CD4-positive, alpha-beta T cell treated with Interleukin-6 for 4 hours (primary cell): ENCODE data around the gene SPTLC3.

ENCODE experiments used
- DNase-seq: peaks from one replicate; pipeline ENCODE4 v3.0.0-alpha.2; 2020; ENCODE audit warnings: mixed read lengths

SPTLC3 gene

GRCh38 chr20:13101706-13102105 lies 92.9 kb downstream of the SPTLC3 start:
- no peak for DNase-seq

GRCh38 chr20:13102237-13102636 lies 93.5 kb downstream of the SPTLC3 start:
- no peak for DNase-seq

DNA sequence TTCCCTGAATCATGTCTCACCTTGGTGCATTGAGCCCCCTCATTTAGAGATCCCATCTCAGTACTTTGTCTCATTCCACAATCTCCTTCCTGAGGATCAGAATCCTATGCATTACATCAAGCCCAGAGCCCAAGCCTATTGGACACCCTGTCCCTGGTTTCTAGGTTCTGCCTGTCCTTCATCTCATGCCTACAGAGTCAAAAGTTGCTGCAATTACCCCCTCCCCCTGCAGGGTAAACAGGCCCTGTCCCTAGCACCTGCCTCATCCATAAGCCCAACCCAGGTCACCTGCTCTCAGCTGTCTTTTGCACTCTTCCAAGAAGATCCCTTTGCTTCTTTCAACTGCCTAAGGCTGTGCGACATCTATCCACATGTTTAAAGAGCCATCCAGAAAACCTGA lies 93.9 kb downstream of the SPTLC3 start:
- DNase-seq: no peak

DNA sequence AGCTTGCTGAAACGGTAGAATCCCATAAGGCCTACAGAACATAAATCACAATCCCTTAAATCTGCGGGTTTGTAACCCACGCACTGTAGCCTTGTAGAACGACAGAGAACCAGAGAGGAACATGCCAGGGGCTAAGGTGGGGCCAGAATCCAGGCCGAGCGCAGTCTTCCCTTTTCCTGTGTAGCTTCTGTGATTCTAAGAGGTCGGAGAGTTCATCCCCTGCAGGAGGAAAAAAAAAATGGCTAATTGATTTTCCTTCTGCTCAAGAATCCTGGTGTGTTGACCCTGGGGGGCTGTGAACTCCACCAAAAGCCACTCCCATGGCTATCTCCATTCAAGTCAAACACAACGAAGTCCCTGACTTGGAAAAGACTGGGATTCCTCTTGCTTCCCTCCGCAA lies 96.3 kb downstream of the SPTLC3 start:
- no peak for DNase-seq

GRCh38 chr20:13105864-13106457 lies 97.2 kb downstream of the SPTLC3 start:
- no peak for DNase-seq

DNA sequence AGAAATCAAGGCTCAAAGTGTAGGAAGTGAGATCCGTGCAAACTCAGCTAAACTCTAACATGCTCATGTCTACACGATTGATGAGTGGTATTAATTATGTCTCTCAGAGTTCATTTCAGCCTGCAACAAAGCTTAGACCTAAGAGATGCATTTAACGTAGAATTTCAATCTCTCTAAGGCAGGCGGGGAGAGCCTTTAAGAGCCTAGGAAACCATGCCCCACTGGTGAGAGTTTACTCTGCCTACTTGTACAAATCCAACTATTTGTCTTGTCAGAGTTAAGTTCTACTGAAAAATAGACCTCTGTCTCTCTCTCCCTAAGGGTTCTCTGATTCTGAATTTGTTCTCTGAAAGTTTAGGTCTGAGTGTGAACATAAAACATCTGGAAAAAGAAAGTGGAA lies 100.9 kb downstream of the SPTLC3 start:
- no peak for DNase-seq

- DNase-seq: no peak
Measured at GRCh38 chr20:13110796-13111195, 102.0 kb downstream of the SPTLC3 start.

- DNase-seq: no peak
Measured at GRCh38 chr20:13111249-13111911, 102.6 kb downstream of the SPTLC3 start.

DNA sequence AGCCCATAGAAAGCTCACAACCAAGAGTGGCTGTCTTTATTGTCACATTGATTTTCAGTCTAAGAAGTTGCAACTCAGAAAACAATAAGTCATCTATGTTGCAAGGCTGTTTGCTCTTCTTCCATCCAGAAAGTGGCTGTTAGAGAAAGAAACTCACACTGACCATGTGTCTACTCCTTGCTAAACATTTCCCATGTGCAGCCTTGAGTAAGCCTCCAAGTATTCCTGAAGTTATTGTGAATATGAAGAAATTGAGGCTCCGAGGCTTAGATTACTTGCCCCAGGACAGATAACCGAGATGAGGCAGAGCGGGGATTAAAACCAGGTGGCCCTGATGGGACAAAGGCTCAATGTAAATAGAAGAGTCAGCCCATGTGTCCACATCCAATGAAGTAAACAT lies 105.0 kb downstream of the SPTLC3 start:
- no peak for DNase-seq

DNA sequence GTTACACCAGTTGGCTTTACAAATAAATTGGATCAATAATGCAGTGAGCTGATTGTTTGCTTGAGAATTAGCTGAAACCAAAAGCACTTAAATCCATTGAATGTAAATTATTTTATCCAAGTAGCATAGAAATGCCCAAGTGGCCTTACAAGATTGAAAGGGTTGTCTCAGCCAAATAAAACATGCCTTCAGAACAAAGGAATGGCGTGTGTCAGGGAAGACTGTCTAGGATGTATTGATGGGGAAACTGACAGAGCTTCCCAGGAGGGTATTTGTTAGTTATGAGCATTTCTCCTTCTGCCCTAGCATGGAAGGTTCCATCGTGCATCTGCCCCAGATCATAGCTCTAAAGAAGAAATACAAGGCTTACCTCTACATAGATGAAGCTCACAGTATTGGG lies 108.4 kb downstream of the SPTLC3 start:
- DNase-seq: no peak

DNA sequence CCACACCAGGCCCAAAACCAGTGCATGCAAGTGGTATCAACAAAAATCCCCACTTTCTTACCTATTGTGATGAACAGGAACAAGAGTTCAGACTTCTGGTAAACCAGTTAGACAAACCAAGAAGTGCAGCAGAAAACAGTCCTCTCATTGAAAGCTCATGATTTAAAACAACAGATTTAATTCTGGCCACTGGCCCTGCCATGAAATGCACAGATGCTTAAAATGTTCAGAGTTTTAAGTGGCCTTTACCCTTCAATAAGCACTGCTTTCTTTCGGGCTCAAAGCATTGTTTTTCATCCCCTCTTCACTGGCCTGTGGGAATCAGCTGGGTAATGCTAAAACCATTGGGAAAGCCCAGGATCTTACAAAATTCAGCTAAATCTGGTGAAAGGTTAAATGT lies 109.9 kb downstream of the SPTLC3 start:
- no peak for DNase-seq

DNA sequence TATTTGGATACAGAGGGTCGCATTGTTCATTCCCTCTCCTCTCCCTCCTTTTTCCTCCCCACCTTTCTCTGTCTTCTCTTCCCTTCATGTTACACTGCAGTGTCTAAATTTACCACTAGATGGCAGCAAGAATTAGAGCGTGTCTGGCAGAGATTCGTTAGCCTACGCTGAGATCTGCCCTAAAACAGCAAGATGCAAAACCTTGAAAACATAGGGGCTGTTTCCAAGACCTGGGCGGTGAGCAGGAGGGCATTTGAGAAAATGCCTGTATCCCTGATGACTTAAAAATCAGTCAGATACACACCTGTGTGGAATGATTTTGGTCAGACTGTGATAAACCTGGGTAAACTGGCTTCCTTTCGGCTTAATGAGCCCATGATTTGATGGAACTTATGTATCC lies 110.8 kb downstream of the SPTLC3 start:
- DNase-seq: peak; percentile 19

- no peak for DNase-seq
Measured at GRCh38 chr20:13120471-13120870, 111.7 kb downstream of the SPTLC3 start.

DNA sequence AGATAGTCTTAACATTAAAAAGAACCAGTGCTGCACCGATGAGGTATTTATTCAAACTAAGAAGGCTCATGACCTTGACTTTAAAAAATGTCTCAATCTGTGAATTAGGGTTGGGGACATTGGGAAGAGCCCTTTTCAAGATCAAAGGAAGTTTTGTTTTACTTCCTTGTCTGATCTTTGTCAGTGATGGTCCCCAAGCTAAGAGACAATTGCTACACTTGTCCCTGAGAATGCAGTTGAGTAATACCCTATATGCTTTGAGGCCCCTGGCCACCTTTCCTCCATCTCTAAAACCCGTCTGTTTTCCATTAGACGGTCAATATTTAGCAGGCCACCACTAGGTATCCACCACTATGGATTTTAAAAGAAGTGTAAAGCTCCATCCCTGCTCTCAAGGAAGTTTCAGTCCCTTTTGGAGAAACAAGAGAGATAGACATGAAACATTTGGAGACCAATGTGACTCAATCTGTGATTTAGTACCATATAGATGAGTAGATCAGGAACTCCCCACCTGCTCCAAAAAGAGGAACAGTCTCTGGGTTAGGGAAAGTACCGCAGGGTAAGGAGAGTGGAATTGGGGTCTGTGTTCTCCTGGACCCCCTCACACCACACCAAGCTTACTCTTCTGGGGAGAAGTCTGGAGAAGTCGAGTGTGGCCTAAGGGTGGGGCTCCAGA lies 113.2 kb downstream of the SPTLC3 start:
- no peak for DNase-seq

DNA sequence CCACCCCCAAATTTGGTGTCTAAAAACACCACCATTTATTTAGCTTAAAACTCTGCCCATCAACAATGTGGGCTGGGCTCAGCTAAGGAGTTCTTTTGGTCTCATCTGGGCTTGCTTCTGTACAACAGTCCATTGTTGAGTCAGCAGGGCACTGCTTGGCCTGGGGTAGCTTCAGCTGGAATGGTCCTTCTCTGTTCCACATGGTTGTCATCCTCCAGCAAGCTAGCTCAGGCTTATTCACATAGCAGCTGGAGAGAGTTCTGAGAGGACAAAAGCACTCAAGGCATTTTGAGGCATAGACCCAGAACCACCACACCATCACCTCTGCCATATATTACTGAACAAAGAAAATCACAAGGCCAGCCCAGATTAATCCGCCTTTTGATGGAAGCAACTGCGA lies 116.7 kb downstream of the SPTLC3 start:
- DNase-seq: no peak

GRCh38 chr20:13128173-13128572 lies 119.4 kb downstream of the SPTLC3 start:
- DNase-seq: no peak

GRCh38 chr20:13130061-13130706 lies 121.4 kb downstream of the SPTLC3 start:
- DNase-seq: no peak

- DNase-seq: no peak
Measured at GRCh38 chr20:13130707-13131103, 121.9 kb downstream of the SPTLC3 start.

DNA sequence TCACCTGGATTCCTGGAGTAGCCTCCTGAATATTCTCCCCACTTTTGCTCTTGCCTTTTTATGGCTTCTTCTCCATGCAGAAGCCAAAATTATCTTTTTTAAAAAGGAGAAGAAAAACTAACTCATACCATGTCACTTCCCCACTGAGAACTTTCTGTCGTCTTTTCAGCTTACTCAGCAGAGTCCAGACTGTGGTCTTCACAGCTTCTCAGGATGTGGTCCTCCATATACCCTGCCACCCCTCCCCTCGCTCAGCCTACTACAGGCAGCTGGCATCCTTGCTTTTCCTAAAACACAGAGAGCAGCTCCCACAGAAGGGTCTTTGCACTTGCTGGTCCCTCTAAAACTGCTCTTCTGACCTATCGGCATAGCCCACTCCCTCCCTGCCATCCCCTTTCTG lies 122.9 kb downstream of the SPTLC3 start:
- no peak for DNase-seq

- DNase-seq: no peak
Measured at GRCh38 chr20:13139459-13140150, 130.8 kb downstream of the SPTLC3 start.

DNA sequence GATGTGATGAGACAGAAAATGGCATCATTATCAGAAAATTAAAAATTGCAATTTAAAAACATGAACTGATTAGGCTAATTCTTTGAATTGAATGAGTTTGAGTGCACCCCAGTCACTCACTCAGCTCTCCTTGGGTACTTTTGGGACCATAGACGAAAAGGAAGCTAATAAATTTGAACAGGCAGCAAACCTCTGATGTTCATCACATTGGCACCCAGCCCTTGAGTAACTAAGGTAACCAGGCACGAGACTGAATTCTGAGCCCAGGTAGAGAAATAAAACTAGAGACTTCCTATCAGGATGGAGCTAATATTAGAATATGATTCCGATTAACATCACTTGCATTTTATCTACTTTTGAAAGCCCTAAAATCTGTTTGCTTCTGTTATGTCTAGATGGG lies 131.4 kb downstream of the SPTLC3 start:
- no peak for DNase-seq

DNA sequence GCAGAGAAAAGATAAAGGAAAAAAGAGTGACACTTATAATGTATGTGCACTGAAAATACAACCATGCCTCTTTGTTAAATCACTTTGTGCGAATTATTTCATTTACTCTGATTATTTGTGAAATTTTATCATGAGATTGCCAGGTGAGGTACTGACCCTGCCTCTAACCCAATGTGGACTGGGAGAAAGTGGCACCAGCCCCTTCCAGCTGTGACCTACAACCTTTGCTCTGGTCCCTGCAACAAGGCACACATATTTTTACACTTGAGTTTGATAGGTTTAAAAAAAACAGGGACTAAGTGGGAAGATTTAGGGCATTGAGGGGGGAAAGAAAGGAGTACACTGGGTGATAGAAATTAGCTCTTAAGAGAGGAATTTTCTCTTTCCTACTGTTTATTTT lies 132.0 kb downstream of the SPTLC3 start:
- DNase-seq: no peak

- no peak for DNase-seq
Measured at GRCh38 chr20:13141546-13141945, 132.8 kb downstream of the SPTLC3 start.
